Measurements from ENCODE around the gene FAH.

GRCh38 chr15:80228959-80229610 lies 76.3 kb downstream of the FAH start:
- no peak for TF ChIP-seq CTCF (conservative IDR thresholded peaks at IDR 0.05; ENCODE audit: low read depth in 2 of 2)
- TF ChIP-seq EZH2phosphoT487 (IDR thresholded peaks at IDR 0.05; ENCODE audit: unreplicated experiment) = no peak
